HCEC 1CT (cell line): ENCODE measurements around the gene KIRREL1.

Experiments
- DNase-seq: peaks from one replicate; pipeline ENCODE4 v3.0.0-alpha.2; 2017

KIRREL1 gene

DNA sequence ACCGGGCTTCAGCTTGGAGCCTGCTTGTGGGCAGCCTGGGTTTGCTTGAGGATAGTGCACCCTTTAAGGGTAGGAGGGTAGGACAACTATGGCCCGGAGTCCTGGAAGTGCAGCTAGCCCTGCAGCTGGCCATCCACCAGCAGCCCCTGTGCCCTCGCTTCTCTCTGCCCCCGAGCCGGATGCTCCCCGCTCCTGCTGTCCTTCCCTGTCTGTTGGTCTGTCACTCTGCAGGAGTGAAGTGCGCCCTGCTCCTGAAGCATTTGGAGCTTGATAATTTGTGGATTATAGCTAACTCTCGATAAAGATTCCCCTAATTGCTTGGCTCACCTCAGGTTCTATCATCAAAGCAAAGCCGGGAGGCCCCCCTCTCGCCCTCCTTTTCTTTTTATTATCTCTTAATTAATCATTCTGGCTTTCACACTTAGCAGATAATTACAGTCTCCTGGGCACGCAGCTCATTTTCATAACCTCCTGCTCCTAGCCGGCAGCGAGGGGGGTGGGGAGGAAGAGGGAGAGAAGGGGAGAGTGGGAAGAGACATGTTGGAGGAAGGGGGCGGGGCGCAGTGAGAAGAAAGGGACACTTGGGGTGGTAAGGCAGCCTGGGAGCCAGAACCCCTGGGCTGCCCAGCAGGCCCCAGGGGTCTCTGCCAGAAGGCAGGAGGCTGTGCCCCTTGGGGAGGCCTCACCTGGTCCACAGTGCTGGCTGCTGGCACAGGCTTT lies 14.4 kb downstream of the KIRREL1 start:
- no peak for DNase-seq

DNA sequence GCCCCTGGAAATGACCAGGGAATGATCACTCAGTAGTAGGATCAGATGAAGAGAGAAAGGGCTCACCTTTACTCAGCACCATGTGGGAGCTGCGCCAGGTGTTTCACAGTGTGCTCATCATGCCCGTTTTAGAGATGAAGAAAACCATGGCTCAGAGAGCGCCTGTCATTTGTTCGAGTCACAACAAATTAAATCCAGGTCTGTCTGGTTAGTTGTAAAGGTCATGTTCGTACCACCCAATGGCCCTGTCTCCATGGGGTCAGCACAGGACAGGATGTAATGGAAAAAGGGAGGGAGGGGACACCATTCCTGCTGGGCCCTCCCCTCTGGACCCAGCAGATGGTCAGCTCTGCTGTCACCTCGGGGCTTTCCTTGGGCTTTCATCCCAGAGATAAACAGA lies 15.2 kb downstream of the KIRREL1 start:
- DNase-seq: no peak

GRCh38 chr1:158011714-158012113 lies 18.3 kb downstream of the KIRREL1 start:
- no peak for DNase-seq

DNA sequence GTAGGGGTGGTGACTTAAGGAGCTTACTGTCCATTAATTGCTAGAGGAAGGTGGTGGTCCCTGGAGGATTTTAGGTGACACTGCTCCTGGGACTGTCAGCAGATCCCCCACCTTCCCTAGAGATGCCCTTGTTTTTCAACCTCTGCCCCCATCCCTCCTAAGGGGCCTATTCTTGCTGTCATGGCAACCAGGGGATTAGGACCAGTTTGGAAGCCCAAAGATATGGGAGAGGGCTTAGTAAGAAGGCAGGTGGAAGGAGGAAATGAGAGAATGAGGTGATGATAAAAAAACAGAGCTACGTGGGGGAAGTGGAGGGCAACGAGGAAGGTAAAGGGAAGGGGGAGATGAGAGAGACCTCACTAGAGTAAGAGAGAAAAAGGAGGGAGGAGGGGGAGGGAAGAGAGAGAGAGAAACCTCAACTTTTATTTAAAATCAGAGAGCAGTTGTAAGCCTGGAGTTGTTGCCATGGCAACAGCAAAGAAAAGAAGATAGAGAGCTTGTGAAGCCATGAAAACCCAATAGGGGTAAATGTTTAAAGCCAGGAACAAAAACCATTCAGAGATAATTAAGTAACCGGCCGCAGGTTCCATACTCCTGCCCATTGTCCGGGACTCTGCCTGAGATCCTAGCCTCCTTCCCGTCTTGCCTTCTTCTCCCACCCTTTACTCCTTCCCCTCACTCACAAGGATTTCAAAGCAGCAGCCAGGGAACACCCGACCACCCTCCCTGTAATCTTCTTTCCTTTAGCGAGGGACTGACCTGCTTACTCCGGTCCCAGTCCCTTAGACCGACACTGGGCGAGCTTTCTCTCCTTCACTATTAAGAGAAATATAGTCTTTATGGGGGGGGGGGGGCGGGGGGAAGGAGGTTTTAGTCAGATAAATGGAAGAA lies 20.6 kb downstream of the KIRREL1 start:
- no peak for DNase-seq

- DNase-seq: no peak
Observed at GRCh38 chr1:158014731-158015320, 21.4 kb downstream of the KIRREL1 start.

DNA sequence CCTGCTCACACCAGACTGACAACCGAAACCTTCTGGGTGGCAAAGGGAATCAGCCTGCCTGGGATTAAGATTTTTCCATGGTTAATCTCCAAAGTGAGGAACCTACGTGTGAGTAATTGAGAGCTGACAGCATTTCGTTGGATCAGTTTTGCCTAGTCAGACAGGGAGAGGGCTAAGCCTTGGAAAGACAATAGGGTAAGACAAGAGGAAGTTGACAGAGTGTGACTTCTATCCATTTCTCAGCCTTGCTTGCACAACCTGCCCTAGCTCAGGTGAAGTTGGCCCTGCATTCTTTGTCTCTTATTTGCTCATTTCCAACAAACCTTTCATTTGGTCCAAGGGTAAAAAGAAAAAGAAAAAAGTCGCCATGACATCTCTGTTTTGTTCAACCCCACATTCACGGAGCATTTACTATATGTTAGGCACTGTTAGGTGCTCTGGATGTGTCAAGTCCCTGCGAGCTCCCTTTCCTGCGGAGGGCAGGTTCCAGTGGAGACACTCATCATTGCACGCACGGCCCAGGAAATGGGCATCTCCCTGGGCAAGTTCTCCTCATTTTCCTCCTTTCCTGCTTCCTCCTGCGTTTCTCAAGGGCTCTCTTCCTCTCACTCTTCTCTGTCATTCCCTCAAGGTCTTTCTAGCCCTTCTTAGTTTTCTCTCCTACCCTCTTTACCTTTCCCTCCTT lies 23.3 kb downstream of the KIRREL1 start:
- no peak for DNase-seq

DNA sequence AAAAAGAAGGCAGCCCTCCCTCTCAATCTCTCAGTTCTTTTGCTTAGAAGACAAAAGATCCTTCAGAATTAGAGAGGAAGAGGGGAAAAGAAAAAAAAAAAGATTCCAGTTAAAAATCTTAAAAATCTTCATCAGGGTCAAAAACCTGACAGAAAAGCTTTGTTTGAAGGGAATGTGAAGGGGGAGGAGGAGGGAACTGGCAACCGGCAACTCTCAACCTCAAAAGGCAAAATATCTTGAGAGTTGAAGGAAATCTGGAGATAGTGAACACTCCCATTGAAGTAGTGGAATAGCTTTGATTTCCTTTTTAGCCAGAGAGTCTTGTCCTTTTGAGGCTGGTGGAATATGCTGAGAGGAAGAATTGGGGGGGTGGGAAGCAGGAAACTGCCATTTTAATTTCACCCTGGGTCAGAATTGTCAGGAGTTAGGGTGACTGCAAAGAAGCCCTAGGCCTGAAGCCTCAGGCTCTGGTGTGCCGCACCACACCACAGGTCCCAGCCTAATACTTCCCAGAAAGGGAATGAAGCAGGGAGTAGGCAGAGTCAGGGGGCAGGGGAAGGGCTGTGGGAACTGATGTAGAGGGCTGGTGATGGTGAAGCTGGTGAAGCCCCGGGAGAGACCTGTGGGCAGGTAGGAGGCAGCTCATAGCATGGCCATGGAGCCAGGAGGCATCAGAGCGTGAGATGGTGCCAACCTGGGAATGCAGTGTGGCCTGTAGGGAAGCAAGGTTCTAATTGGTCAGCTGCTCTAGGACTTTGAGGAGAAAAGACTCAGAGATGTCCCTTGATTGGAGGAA lies 24.6 kb downstream of the KIRREL1 start:
- DNase-seq: no peak

- peak; percentile 91 for DNase-seq
Observed at GRCh38 chr1:158019171-158019868, 25.9 kb downstream of the KIRREL1 start.

DNA sequence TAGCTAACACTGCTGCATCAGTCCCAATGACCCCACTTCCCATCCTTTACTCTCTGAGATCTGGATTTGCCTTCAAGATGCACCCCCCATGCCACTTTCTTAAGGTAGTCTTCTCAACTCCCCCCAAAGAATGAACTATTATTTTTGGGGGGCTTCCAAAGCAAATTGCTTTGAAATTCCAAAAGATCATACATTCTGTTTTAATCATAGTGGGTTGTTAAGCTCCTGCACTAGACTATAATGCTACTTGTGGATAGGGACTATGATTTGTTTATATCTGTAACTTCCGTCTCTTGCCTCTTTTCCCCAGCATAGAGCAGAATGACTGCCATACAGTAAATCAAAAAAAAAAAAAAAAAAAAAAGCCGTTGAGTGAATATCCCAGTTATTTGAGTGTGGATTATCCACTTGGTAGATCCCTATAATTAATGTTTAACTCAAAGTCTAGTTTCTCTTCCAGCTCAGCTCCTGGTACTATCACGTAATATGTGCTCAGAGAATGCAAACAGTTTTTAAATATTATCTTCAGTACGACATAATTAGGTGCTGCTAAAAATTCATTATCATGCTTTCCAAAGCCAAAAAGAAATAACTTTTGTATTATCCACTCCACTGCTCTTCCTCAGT lies 26.9 kb downstream of the KIRREL1 start:
- peak; percentile 40 for DNase-seq

DNA sequence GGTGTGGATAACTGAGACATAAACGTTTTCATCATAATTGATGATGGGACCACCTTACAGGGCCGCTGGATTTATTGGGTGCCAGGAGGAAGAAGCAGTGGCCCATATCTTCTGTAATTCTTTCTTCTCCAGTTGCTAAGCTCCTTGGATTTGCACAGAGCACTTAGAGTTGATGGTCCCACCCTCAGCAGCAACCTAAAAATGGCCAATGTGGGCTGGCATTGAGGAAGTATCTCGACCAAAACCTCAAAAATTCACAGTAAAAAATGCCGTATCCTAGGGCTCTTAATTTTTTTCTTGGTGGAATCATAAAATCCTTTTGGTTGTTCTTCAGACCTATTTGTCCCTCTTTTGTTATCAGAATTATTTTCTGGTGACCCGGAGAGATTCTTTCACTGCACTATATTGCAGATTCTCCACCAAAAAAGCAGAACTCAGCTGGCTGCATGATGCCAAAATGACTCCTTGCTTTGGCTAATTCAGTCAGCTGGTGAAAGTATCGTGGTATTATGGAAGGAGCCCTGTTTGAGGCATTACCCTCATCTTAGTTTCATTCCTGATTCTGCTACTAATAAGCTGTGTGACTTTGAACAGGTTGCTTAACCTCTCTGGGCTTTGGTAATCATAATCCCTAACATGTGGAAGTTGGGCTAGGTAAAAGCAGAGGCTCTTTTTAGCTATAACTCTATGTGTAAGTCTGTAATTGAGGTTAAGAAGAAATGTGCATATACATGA lies 27.6 kb downstream of the KIRREL1 start:
- DNase-seq: no peak

DNA sequence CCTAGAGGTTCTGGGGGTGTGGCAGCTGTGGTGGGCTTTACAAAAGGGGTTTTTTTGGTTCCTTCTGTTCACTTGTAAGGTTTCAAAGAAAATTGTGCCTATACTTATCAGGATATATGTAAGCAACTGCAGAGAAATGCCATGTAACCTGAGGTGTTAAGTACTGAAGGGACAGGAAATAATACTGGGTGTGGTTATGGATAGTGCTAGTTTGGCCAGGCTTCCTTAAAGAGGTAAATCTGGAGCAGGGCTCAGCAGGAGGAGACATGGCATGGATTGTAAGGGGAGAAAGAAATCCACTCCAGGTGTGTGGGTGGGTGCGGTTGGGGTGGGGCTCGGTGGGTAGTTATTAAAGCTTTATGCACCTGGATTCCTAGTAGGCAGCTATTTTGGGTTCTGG lies 28.3 kb downstream of the KIRREL1 start:
- no peak for DNase-seq

- no peak for DNase-seq
Observed at GRCh38 chr1:158022554-158023312, 29.3 kb downstream of the KIRREL1 start.

GRCh38 chr1:158024737-158025136 lies 31.3 kb downstream of the KIRREL1 start:
- DNase-seq: no peak

DNA sequence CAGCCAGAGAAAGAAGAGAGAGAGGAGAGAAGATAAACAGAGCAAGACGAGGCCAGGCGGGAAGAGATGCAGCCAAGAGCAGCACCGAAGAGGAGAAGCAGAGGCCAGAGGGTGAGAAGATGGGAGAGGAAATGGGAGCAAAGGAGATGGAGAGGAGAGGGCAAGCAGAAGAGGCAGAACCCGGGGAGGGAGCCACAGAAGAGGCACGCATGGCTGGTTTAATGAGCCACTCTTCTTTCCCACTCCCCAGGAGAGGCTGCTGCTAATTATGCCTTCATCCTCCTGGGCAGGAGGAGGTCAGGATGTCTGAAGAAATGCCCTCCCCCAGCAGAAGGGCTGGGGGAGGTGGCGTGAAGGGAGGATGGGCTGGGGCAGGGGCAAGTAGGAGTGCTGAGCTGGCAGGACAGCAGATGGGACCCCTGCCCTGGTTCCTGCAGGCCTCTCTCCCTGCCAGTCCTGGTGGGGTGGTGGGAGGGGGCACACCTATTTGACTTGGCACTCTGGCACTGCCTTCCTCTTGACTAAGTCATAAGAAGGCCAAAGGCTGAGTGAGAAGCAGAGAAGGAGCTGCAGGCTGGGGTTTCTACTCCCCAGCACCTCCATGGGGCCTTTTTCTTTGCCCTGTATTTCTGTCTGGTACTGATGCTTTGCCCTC lies 32.3 kb downstream of the KIRREL1 start:
- DNase-seq: no peak

GRCh38 chr1:158026651-158027050 lies 33.2 kb downstream of the KIRREL1 start:
- DNase-seq: no peak

- DNase-seq: no peak
Observed at GRCh38 chr1:158027508-158027907, 34.1 kb downstream of the KIRREL1 start.

- DNase-seq: no peak
Observed at GRCh38 chr1:158028969-158029368, 35.5 kb downstream of the KIRREL1 start.

DNA sequence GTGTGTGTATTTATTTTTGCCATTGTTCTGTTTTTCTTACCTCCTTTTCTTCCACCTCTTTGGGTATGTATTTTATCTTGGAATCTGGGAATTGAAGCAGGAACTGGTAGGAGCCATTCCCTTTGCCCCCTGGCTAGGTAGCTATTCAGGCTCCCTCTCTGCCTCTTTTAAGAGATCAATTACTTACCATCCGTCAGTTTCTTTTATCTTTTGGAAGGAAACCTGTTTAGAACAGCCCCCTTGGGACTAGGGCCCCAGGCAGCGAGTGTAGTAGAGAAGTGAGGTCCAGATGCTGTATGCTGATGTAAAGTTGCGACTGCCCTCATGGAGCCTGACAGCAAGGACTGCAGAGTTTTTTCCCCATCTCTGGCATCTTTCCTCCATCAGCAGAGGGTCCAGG lies 41.6 kb downstream of the KIRREL1 start:
- DNase-seq: no peak

GRCh38 chr1:158035976-158036583 lies 42.6 kb downstream of the KIRREL1 start:
- DNase-seq: peak; percentile 47
